Right lobe of liver (tissue), 6 donors: Measurements from ENCODE around the gene ENOPH1. TPM values are rescaled to one million over a fixed set of nuclear protein-coding genes. Genes with fewer than 3 reads are reported as not detected.
"Not testable (repeated sequence)": the region's sequence is repeated elsewhere in the genome, so short reads cannot be mapped to it uniquely, and the experiment has no call there.

Experiments used
- ATAC-seq, 4 donors: fragments of 200-7000 bp; cut with Tn5 transposase; one replicate each; pipeline ENCODE4 v1.9.1; 2020; ENCODE audit warnings: mild to moderate bottlenecking in 4 of 4, moderate library complexity in 4 of 4
- DNase-seq, 3 donors: peaks; one replicate each; pipeline ENCODE4 v3.0.0-alpha.2; 2020
- H3K27ac ChIP-seq, 3 donors: fragments of 200-600 bp; one replicate each; pipeline ENCODE4 v1.8.0; 2022
- H3K27me3 ChIP-seq, 2 donors: fragments of 200-600 bp; one replicate each; pipeline ENCODE4 v1.8.0; 2022
- H3K36me3 ChIP-seq, 4 donors: fragments of 200-600 bp; sonication (generic) in 1 of 4; one replicate each; pipeline versions ENCODE4 v1.5.1 to v1.8.0; 2017 to 2022; ENCODE audit warnings: control low read depth in 1 of 4
- H3K4me1 ChIP-seq, 4 donors: fragments of 200-600 bp; sonication (generic) in 1 of 4; one replicate each; pipeline versions ENCODE4 v1.5.1 to v1.8.0; 2017 to 2022; ENCODE audit warnings: control low read depth in 1 of 4
- H3K4me3 ChIP-seq, 3 donors: fragments of 200-600 bp; one replicate each; pipeline ENCODE4 v1.8.0; 2022
- H3K9me3 ChIP-seq, 4 donors: fragments of 200-600 bp; sonication (generic) in 1 of 4; one replicate each; pipeline versions ENCODE4 v1.5.1 to v1.8.0; 2017 to 2022; ENCODE audit warnings: control low read depth in 1 of 4
- POLR2A ChIP-seq: fragments of 450-650 bp; IDR thresholded peaks from one replicate; pipeline ENCODE4 v1.6.1; 2017; ENCODE audit warnings: antibody characterized with exemption, mild to moderate bottlenecking
- WGBS: methylation state at CpG from one replicate; pipeline ENCODE4 v1.1.6; 2018; ENCODE audit warnings: low coverage, low lambda C conversion rate; ENCODE audit not compliant: insufficient coverage; ENCODE audit errors: missing lambda C conversion rate; 5-methylcytosine and 5-hydroxymethylcytosine counted together
- intact Hi-C, 2 donors: fragments of 100-400 bp; cut with DNase I; formaldehyde crosslinking; loops; one replicate each; pipeline versions ENCODE4 v1.11.2 to v1.14.1; 2022
- total RNA-seq, 6 experiments: library from RNA; depleted of rRNA in 2 of 6; stranded (reverse); fragments of >200 nt in 2 of 6; fragmentation: NEBNext Ultra II Directional in 3 of 6; extraction: Animal tissue kit (Norgen Biotek cat#: 25700) in 3 of 6; gene quantifications; one replicate each; pipeline versions ENCODE4 v1.1.0 to v1.2.4, GENCODE V29; 2016 to 2023
- TF ChIP-seq, protein P1 (sequence below), 4 donors: fragments of 200-600 bp in 3 of 4; fragments of 450-650 bp in 1 of 4; IDR thresholded peaks; one replicate each; pipeline versions ENCODE4 v1.5.1 to v1.8.0; 2016 to 2022; ENCODE audit warnings: antibody characterized with exemption in 4 of 4, mild to moderate bottlenecking in 2 of 4
- donor health status: DM: no; HTN: yes; CAD: no.
- donor health status: DM: no; HTN: no; CAD: no.
- donor health status: DM: no; HTN: no; CAD: no.
- donor health status: DM: no; HTN: yes; CAD: no.
- donor health status: DM: no; HTN: yes; CAD: no.

Gene ENOPH1
- total RNA-seq, 6 experiments from 2014 or later, result 8.2 to 18.9 (median 9.9) TPM

DNA sequence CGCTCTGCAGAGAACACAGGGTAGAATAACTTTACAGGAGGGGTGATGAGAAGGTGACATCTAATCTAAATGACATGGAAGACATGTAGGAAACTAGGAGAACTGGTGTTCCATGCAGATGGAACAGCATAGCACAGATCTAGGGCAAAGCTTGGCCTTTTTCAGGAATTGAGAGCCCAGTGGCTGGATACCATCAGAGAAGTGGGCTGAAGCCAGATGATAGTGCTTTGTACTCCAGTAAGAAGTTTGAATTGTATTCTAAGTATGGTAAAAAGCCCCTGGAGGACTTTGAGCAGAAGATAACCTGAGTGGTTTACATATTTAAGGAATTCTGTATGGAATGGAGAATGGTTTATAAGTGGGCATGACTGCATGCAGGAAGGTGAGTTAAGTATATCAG is 32.8 kb downstream of the ENOPH1 start:
- H3K36me3 ChIP-seq, result peaks cover 0 to 14% (median 0%) of the 10 kb centered on the region in 4 donors
- no peaks in the 10 kb centered on the region for H3K27me3 ChIP-seq
- ATAC-seq (no peak), DNase-seq (no peak)
- H3K4me3 ChIP-seq, result no peak overlapping the region
- TF ChIP-seq, protein P1, sequence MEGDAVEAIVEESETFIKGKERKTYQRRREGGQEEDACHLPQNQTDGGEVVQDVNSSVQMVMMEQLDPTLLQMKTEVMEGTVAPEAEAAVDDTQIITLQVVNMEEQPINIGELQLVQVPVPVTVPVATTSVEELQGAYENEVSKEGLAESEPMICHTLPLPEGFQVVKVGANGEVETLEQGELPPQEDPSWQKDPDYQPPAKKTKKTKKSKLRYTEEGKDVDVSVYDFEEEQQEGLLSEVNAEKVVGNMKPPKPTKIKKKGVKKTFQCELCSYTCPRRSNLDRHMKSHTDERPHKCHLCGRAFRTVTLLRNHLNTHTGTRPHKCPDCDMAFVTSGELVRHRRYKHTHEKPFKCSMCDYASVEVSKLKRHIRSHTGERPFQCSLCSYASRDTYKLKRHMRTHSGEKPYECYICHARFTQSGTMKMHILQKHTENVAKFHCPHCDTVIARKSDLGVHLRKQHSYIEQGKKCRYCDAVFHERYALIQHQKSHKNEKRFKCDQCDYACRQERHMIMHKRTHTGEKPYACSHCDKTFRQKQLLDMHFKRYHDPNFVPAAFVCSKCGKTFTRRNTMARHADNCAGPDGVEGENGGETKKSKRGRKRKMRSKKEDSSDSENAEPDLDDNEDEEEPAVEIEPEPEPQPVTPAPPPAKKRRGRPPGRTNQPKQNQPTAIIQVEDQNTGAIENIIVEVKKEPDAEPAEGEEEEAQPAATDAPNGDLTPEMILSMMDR (IDR thresholded peaks at IDR 0.05), result no peak
- no peak for TF ChIP-seq POLR2A
- no peaks in the 10 kb centered on the region for H3K9me3 ChIP-seq
- H3K4me1 ChIP-seq, result peaks cover 0 to 5% (median 1%) of the 10 kb centered on the region in 4 donors
- intact Hi-C loops, result loop anchor here (5.0 to 10.0 kb wide), 2 partner anchors 274 to 282 kb away; no protein-coding TSS in a partner anchor
- WGBS, result 94% methylated on average over 1 of the region's 1 CpG
- no peak overlapping the region for H3K27ac ChIP-seq

DNA sequence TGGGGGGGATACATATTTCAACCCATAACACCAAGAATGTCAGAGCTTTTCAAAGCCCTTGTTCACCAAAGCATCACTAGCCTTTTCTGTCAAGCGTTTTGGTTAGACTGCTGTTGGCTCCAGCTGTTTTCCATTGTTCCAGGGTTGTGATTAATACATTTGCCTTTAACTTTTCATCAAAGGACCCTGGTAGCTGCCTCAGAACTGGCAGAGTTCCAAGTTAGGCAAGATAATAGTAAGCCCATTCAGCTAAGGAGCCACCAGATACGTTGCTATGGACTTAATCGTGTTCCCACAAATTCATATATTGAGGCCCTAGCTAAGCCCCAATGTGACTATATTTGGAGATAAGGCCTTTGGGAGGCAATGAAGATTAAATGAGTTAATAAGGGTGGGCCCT is 37.1 kb downstream of the ENOPH1 start:
- Histone ChIP-seq H3K36me3 (no peaks in the 10 kb centered on the region), H3K4me3 (no peak overlapping the region), H3K4me1 (peaks cover 0 to 5% (median 0%) of the 10 kb centered on the region in 4 donors), H3K9me3 (no peaks in the 10 kb centered on the region), H3K27ac (no peak overlapping the region), H3K27me3 (no peaks in the 10 kb centered on the region)
- DNase-seq (no peak), ATAC-seq (no peak)
- 63% methylated on average over 3 of the region's 3 CpGs for WGBS
- intact Hi-C loops, result loop anchor here in 1 of 2 donors (10.0 kb wide), 1 partner anchor 277 kb away; no protein-coding TSS in a partner anchor
- no peak for TF ChIP-seq POLR2A
- TF ChIP-seq, protein P1 (IDR thresholded peaks at IDR 0.05), result no peak

DNA sequence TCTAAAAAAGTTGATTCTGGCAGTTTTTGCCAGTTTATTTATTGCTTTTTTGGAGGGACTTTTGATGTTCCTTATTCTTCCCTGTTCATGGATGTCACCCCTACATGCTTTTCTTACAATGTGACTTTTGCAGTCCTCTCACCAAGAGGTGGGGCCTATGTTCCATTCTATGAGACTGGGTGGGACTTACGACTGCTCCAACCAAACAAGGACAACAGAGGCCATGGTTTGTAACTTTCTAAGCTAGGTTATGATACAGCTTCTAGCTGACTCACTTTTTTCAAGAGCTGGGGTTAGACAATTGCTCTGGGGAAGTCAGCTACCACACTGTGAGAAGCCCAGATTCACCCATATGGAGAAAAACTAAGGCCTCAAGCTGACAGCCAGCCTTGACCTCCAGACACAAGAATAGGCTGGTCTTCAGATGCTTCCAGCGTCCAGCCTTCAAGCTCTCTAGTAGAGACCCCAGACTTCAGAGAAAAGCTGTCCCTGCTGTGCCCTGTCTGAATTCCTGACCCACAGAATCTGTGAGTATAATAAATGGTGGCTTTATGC is 39.5 kb downstream of the ENOPH1 start:
- DNase-seq, result no peak
- WGBS, result 50% methylated on average over 1 of the region's 2 CpGs
- intact Hi-C loops, result loop anchor here in 1 of 2 donors (10.0 kb wide), 1 partner anchor 275 kb away; no protein-coding TSS in a partner anchor
- no peak overlapping the region for H3K4me3 ChIP-seq
- no peaks in the 10 kb centered on the region for H3K27me3 ChIP-seq
- ATAC-seq, result peak in 3 of 4 donors; percentile 33 to 54 (median 41)
- H3K27ac ChIP-seq, result no peak overlapping the region
- no peak for TF ChIP-seq POLR2A
- TF ChIP-seq, protein P1 (IDR thresholded peaks at IDR 0.05), result peak in 1 of 4 donors; percentile 4
- no peaks in the 10 kb centered on the region for H3K4me1 ChIP-seq
- H3K36me3 ChIP-seq, result no peaks in the 10 kb centered on the region
- no peaks in the 10 kb centered on the region for H3K9me3 ChIP-seq

DNA sequence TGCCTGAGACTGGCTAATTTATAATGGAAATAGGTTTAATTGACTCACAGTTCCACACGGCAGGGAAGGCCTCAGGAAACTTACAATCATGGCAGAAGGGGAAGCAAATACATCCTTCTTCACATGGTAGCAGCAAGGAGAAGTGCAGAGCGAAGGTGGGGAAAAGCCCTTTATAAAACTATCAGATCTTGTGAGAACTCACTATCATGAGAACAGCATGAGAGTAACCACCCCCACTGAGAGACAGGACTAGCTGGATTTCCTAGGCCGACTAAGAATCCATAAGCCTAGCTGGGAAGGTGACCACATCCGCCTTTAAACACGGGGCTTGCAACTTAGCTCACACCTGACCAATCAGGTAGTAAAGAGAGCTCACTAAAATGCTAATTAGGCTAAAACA is 42.7 kb downstream of the ENOPH1 start:
- H3K9me3 ChIP-seq, H3K27ac ChIP-seq, H3K36me3 ChIP-seq, DNase-seq, intact Hi-C loops, H3K27me3 ChIP-seq, ATAC-seq, H3K4me3 ChIP-seq, H3K4me1 ChIP-seq: not testable (repeated sequence)
- 73% methylated on average over 5 of the region's 5 CpGs for WGBS

DNA sequence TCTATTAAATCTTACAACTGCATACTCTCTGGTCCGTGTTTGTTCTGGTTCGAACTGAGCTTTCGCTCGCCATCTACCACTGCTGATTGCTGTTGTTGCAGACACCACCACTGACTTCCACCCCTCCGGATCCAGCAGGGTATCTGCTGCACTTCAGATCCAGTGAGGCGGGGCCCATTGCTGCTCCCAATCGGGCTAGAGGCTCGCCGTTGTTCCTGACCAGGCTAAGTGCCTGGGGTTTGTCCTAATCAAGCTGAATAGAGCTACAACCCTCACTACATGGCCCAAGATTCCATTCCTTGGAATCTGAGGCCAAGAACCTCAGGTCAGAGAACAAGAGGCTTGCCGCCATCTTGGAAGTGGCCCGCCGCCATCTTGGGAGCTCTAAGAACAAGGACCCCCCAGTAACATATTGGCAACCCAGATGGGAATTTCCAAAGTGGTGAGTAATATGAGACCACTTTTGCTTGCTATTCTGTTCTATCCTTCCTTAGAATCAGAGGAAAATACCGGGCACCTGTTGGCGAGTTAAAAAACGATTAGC is 43.3 kb downstream of the ENOPH1 start:
- 93% methylated on average over 9 of the region's 15 CpGs for WGBS
- no peaks in the 10 kb centered on the region for H3K4me1 ChIP-seq
- no peaks in the 10 kb centered on the region for H3K36me3 ChIP-seq
- intact Hi-C loops, result no loop called here
- no peak overlapping the region for H3K27ac ChIP-seq
- TF ChIP-seq POLR2A, result no peak
- TF ChIP-seq, protein P1 (IDR thresholded peaks at IDR 0.05), result no peak
- no peak overlapping the region for H3K4me3 ChIP-seq
- H3K27me3 ChIP-seq, result no peaks in the 10 kb centered on the region
- DNase-seq (no peak), ATAC-seq (no peak)
- H3K9me3 ChIP-seq, result no peaks in the 10 kb centered on the region

DNA sequence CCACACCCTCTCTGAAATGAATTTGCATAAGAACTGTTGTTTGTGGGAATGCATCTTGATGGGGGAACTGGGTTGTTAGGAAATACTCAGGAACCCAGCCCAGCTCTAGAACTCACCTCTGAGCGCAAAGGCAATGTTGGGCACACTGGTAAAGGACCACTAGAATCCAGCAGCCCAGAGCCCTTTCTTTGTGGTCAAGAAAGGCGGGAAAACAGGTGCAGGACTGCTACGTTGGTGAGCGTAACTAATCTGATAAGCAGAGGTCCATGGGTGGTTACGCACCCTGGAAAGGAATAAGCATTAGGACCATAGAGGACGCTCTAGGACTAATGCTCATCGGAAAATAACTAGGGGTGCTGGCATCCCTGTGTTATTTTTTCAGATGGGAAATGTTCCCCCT is 45.5 kb downstream of the ENOPH1 start:
- H3K4me1 ChIP-seq, H3K4me3 ChIP-seq, intact Hi-C loops, H3K9me3 ChIP-seq, H3K36me3 ChIP-seq, DNase-seq, ATAC-seq, H3K27ac ChIP-seq, H3K27me3 ChIP-seq: not testable (repeated sequence)
- 92% methylated on average over 6 of the region's 7 CpGs for WGBS

DNA sequence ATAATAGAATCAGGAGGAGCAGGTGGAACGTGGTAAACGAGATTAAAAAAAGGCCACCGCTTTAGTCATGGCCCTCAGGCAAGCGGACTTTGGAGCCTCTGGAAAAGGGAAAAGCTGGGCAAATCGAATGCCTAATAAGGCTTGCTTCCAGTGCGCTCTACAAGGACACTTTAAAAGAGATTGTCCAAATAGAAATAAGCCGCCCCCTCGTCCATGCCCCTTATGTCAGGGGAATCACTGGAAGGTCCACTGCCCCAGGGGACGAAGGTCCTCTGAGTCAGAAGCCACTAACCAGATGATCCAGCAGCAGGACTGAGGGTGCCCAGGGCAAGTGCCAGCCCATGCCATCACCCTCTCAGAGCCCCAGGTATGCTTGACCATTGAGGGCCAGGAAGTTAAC is 47.1 kb downstream of the ENOPH1 start:
- H3K36me3 ChIP-seq, H3K9me3 ChIP-seq, intact Hi-C loops, H3K4me1 ChIP-seq, H3K4me3 ChIP-seq, ATAC-seq, H3K27me3 ChIP-seq: not testable (repeated sequence)
- DNase-seq, result peak; percentile 55 to 75 (median 62)
- WGBS, result 23% methylated on average over 9 of the region's 9 CpGs
- peak overlapping the region in 2 of 3 donors; percentile 11 to 62 for H3K27ac ChIP-seq
